DMS 273 (cell line): ENCODE measurements around the gene SEMA5A.

Experiments used
- DNase-seq: peaks from one replicate; lab custom pipeline; 2025; ENCODE audit not compliant: unreplicated experiment; lab: John Stamatoyannopoulos, UW

The SEMA5A gene

DNA sequence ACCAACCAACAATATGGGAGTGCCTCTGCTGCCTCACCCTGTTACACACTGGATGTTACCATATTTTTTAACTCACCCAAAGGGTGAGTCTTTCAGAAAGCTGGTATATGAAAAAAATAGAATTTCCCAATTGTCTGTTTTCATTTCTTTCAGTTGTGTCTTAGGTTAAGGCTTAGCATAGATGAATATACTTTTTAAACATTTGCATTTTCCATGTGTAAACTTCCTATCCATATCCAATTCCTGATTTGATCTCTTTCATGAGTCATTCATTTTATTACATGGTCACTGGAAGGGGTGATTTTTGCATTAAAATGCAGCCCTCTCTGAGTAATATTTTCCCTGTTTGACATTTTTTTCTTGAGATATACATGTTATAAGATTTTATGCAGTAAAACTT lies 406.5 kb downstream of the SEMA5A start:
- DNase-seq = no peak

DNA sequence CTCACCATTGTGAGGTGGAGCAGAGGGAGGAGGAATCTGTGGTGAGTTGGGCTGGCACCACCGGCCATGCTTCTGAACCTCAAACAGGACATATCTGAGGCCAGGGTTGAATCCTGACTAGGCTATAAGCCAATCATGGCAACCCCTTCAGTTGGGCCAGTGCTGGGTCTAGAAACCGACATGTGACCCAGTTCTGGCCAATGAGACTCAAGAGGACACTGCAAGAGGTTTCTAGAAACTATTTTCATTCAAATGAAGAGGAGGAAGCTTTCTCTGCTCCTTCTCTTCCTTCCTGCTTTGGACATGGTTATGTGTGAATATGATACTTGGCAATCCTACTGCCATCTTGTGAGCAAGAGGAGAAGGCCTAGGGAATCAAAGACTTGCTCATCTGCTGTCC lies 417.7 kb downstream of the SEMA5A start:
- DNase-seq = no peak

DNA sequence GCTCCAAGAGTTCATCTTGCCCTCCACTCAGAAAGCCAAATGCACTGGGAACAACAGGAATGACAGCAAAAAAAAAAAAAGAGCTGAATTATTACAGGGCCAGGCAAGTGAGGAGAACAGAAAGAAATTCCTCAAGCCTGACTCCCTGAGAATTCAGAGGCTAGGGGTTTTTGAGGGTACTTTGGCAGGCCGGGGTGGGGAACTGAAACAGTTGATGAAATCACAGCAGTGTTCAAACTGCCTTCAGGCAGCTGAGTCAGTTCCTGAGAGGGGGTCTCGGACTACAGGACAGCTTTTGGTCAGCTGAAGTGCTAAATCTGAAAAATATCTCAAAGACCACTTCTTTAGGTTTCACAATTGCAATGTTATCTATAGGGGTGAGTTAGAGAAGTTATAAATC lies 419.4 kb downstream of the SEMA5A start:
- no peak for DNase-seq

DNA sequence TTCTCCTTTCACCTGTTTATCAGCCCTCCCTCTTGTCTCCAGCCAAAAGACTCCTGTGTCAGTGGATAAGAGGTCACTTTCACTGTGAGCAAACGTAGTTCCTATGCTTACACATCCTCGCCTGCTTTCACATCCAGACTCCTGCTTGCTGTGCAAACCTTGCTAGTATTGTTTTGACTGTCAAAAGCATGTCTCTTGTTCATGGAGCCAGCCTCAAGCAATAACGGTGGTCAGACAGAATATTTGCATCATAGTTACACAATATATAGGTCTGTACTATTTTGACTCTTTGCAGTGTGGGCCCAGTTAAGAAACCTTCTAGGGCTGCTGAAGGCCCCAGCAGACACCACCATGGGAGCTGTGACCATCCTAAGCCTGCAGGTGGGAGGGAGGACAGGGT lies 420.0 kb downstream of the SEMA5A start:
- no peak for DNase-seq

DNA sequence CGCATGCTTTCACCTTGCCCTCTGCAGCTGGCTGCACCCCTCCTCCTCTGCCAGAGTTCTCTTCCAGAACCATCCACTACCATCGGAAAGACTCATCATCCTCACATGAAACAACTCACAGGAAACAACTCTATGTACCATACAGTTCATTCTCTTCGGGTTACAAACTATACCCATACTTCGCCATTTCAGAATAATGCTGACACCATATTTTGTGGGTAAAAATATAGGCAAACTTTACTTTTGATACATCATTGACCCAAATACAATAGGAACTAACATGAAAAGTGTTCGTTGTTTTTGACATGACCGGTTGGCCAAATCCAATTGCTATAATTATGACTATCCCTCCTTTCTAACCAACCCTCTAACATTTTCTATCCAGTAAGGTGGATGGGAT lies 421.0 kb downstream of the SEMA5A start:
- no peak for DNase-seq

DNA sequence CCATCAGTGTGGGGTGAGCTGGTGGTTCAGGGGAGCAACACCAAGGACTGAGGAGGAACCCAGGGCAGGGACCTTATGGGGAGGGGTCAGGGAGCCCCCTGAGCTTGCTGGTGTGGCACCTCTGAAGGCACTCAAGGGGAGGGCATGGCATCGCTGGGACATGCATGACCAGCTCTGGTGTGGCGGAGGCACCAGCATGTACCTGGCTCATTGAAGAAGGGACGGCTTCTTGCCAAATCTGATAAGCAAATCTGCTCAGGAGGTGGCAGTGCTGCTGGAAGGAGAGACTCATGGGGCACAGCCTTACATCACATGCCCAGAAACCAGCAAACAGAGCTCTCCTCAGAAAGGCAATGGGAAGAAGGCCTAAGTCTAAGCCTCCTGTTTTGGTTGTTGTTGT lies 421.8 kb downstream of the SEMA5A start:
- DNase-seq = no peak

DNA sequence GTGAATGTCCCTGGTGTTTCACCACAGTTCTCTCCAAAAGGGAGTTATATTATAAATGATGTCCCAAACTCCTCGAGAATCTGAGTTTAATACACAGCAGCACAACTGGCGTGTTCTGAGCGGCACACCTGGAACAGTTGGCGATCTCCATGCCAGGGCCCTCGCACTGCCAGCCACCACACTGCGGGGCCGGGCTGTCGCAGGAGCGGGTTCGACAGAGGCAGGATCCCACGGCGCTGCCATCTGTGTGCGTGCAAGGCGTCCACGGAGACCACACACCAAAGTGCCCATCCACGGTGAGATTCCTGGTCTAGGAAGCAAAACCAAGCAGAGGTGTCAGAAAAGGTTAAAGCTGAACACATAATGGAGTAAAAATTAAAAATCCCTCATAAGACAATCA lies 423.3 kb downstream of the SEMA5A start:
- DNase-seq = no peak

DNA sequence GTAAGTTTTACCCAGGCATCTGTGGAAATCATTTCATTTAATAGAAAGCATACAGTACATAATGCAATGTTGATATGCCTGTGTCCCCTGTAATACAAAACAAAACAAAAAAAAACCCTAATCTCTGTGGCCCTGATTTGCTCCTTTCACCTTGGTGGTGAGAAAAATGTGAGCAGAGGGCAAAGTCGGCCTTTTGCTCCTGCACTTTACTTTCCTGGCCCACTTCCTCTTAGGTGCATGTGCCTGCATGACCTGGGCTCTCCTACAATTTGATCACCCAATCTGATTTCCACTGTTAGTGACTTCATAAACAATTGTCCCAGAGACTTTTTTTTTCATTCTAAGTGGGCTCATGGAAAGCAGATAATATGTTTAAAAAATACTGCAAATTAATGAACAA lies 424.3 kb downstream of the SEMA5A start:
- DNase-seq = no peak

DNA sequence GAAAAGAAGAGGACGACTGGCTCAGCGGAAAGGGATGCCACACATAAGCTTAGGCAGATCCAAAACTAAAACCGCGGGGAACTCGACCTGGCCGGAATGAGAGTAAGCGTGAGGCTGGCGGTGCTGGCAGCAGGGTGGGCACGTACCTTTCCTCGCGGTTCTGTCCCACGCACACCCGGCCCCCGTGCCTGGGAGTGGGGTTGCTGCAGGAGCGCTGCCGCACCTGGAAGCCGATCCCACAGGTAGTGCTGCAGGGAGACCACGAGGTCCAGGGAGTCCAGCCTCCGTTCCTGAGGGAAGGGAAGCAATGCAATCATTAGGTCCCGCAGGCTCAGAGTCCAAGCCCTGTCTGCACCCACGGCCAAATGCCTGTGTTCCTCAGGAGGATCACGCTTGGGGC lies 427.0 kb downstream of the SEMA5A start:
- no peak for DNase-seq

DNA sequence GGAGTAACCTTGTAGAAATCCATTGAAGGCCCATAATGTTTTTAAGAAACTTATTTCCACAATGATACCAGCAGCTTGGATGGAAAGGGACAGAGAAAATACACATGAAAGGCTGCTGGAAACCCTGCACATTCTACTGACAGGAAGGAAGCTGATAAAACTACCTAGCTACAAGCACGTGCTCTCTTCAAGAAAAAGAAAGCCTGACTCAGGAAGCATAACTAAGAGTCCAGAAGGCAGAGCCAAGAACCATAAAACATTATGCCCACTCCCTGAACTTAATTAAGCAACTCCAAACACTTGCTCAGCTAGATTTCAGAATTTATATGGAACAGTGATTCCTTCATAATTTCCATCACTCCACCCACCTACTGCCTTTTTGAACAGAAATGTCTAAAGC lies 430.8 kb downstream of the SEMA5A start:
- DNase-seq = no peak

DNA sequence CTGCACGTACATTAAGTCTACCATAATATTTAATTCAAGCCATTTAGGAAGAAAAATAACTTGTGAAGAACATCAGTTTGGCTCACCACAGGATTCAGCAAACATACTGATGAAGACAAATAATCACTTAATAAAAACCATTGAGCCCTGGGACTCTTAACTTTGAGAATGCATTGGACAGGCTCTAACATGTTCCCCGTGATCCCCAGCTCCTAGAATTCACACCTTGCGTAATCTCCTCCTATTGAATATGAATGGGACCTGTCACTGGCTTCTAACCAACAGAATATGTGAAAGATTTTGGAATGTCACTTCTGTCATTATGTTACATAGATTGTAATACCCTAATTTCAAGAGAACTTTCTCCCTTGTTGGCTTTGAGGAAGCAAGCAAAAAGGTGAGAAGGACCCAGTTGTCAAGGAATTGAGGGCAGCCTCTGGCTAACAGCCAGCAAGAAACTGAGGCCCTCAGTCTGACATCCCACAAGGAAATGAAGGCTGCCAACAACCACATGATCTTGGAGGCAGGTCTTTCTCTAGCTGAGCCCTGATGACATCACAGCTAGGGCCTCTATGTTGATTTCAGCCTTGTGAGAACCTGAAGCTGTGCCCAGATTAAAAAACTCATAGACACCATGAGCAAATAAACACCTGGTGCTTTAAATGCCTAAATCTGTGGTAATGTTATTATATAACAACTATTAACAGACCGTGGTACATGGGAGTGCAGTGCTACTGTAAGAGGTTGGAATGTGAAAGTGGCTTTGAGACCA lies 433.2 kb downstream of the SEMA5A start:
- no peak for DNase-seq

DNA sequence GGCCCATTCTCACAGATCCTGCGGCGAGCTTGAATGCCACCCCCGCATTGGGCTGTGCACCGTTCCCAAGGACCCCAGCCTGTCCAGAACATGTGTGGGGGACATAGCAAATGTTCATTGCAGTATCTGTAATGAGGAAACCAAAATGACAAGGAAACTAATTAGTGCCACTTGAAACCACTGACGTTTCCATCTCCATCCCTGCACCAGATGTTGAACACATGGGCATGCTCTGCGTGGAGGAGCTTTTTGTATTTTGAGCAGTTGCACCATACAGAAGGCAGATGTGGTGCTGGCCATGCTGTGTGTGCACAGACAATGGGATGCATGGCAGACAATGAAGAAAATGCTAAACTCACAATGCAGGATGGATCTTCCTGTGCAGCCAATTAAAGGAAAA lies 437.7 kb downstream of the SEMA5A start:
- DNase-seq = no peak

DNA sequence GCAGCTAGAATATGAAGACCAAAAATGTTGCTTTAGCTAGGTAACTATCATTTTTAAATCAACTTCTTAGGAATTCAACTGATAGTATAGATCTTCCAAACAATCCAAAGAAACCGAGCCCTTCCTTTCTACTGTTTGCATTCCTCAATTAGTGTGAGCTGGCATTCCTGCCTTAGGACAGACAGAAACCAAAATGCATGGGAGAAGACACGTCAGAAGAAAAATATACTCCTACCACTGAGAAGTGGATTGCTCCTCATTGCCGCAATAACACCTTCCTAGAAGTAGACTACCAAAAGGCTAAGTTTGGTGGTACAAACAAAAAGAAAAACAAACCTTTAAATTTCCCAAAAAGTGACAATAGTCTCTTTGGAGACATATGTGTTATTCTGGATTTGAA lies 440.0 kb downstream of the SEMA5A start:
- DNase-seq = no peak

DNA sequence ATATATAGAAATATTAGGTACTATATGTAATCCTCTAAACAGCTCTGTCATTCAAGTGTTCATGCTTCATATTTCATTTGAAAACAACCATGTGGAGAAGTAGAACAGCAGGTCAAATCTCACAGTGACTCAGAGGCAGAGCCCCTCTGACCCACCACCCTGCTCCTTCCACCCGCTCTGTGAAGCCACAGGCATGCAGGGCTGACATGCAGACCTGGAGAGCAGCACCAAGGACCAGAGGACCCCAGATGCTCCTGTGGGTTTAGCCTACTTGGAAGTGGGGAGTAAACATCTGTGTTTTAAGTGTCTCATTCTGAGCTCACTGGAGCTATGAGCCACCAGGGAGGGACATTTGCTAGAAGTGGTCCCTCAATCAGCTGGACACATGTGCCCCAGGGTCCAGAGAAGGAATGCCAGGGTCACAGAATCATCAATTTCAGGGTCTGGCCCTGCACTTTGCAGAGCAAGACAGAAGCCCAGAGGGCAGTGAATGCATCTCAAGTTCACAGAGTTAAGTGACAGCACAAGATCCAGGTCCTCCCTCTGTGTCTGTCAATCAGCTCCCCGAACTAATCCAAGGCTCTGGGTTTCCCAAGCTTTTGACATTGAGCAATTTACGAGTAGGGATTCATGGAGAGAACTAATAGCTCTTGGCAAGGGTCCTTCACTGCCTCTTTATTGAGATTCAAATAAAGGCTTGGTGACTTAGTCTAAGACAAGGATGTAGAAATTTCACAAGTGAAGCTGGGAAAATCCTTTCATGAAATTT lies 441.1 kb downstream of the SEMA5A start:
- no peak for DNase-seq

DNA sequence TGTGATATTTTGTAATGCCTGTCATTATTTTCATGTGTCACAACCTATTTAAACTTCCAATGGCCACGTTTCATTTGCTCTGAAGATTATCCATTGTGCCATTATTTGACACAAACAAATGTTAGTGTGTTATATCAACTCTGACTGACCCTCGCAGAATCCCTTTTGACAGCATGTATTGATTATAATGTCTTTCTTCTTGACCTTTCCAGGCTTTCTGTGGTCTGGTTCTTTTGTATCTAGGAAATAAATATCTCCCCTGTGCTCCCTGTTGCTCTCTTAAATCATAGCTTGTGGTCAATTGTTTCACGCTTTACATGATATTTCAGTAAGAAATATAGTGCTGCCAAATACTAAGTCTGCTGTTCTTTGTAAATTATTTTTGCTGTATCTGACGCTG lies 442.6 kb downstream of the SEMA5A start:
- no peak for DNase-seq

DNA sequence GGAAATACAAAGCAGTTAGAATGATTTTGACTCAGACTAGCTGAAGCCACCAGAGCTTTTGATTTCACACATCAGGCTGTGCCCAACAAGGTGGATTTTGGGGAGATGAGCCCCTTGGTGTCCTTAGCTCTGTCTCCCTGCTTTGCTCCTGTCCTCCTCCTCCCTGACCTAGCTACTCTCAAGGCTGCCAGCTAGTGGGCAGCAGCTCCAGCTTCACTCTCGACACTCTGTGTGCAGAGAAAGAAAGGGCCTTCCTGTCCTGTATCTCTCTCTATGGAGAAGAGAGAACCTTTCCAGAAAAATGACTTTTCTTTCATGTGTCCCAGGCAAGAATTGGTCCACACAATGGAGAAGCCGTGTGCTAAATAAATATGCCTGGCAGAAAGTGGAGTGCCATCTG lies 446.2 kb downstream of the SEMA5A start:
- DNase-seq = no peak

DNA sequence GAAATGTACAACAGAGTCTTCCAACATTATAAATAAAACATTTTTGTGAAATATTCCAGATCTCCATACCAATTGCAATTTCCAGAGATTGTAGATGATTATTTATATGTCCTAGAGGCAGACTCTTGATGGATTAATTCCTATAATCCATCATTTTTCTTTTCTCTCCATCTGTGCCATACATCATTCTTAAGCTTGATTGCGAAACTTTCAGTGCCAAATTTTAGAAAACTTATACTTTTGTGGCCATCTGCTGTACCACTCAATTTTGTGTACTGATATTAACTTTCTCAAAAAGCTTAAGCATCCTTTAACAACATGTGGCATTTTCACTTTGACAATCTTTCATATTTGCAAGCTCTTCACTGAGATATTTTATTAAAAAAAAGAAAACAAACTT lies 446.9 kb downstream of the SEMA5A start:
- no peak for DNase-seq

DNA sequence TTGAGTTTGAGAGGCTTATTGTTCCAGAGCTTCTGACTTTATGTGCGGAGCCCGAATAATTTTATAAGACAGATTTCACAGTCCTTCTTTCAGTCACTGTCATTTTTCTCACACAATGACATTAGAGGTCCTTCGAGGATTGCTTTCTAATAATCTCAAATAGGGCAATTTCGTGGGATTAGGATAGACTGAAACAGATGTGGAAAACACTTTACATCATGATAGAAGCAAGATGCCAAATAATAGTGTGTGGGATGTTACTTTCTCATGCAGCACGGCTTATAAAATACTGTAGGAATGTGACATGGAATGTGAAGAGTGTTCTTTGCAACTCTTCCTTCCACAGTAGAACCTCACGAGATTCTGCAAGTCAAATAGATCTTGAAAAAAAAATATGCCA lies 451.3 kb downstream of the SEMA5A start:
- no peak for DNase-seq

DNA sequence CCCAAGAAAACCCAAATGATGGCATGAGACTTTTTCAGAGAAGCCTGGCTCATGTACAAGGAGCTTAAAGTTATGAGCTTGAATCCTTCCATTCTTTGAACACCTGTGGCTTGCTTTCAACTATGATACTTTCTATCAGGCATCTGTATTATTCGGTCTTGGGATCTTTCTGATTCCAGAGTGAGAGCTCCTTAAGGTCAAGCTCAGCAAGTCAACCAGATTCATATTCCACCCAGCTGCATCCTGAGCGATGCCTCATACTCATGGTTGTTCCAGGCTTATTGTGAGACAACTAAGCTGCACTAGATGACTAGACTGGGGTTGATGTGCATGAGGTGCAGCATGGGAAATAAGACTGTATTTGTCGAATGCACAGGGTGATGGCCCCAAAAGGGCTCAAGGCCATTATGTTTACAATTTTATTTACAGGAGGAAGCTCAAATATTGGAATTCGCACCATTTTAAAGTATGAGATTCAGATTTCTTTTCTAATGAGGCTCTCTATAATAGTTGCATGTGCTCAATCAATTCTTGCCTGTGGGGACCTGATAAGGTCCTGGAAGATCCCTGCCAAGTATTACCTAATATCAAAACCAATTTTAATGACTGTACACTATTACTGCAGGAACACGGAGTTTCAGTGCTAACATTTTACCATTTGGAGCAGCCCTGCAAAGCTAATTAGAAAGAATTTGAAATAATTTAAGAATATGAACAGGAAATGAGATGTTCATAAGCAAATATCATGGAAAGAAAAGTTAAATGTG lies 453.8 kb downstream of the SEMA5A start:
- DNase-seq = no peak

DNA sequence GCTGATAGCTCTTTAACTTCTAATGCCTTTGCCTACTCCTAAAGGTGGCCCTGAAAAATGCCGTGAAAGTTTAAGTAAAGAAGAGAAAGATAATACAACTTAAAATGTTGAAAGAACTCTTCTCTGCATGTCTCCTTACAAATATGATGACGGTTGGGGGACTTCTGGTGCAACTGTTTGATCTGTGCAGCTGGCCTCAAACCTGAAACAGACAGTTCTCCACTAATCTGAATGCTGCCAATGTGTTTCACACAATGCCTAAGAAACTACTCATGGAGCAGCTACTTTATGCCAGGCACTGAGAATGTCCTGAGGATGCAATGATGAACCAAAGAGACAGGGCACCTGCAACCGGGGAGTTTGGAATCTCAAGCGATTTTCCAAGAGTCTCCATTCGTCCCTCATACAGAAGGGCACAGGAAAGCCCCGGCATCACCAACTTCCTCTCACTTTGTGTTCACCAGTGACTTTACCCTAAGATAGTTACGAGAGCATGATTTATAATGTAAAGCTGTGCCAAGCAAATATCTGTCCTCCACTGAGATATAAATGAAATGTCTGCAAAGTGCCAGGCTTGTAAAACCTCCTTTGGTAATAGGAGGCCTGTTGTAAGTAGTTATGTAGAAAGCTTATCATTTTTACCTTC lies 455.4 kb downstream of the SEMA5A start:
- DNase-seq = no peak

DNA sequence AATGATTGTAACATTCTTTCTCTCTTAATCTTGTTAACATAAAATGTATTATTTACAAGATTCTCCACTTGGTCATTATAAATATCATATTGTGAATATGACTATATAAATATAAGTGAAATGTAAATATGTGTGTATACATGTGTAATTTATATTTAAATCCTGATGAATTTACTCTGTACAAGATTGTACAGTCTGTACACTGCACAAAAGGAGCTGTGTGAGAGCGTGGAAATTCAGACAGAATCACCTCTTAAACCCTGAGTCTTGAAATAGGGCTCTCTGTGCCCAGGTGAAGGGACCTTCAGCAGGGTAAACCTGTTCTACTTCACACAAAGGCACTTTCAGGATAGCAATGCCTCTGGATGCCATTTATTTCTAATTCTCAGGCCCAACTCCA lies 456.0 kb downstream of the SEMA5A start:
- no peak for DNase-seq

DNA sequence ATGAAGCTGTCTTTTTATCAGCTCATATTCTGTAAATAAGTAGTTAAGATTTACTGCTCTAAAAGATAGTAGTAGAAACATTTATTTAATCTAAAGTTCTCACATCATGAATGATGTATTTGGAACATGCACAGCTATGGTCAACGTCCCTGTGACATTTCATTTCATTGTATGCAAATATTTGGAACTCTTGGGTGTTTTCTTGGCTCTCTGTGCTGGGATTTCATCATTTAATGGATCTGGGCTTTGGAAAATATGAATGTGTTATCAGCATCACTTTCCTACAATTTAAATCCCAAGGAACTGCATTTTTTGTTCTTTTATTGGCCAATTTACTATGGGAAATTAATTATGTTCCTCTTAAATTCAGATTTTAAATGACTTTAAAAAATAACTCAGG lies 462.9 kb downstream of the SEMA5A start:
- DNase-seq = no peak
